Ishikawa (cell line): ENCODE data around the gene SCN2A.

Source experiments
- CEBPB ChIP-seq: IDR thresholded peaks from 2 replicates; pipeline ENCODE4 v1.6.1; 2012
- CREB1 ChIP-seq: IDR thresholded peaks from 2 replicates; pipeline ENCODE4 v1.6.1; 2012; ENCODE audit warnings: low read depth
- EGR1 ChIP-seq: IDR thresholded peaks from 2 replicates; pipeline ENCODE4 v1.6.1; 2012
- EP300 ChIP-seq: IDR thresholded peaks from 2 replicates; pipeline ENCODE4 v1.6.1; 2012; ENCODE audit warnings: borderline replicate concordance
- FOXM1 ChIP-seq: IDR thresholded peaks from 2 replicates; pipeline ENCODE4 v1.6.1; 2012; ENCODE audit warnings: low read depth, borderline replicate concordance
- MAX ChIP-seq: IDR thresholded peaks from 2 replicates; pipeline ENCODE4 v1.6.1; 2012
- NFIC ChIP-seq: IDR thresholded peaks from 2 replicates; pipeline ENCODE4 v1.6.1; 2012
- RAD21 ChIP-seq: IDR thresholded peaks from 2 replicates; pipeline ENCODE4 v1.6.1; 2012; ENCODE audit warnings: low read depth
- REST ChIP-seq: IDR thresholded peaks from 2 replicates; pipeline ENCODE4 v1.6.1; 2012; ENCODE audit warnings: low read depth, mild to moderate bottlenecking
- TAF1 ChIP-seq: IDR thresholded peaks from 2 replicates; pipeline ENCODE4 v1.6.1; 2012; ENCODE audit warnings: low read depth, mild to moderate bottlenecking
- TCF12 ChIP-seq: IDR thresholded peaks from 2 replicates; pipeline ENCODE4 v1.6.1; 2012; ENCODE audit warnings: low read depth
- TEAD4 ChIP-seq: IDR thresholded peaks from 2 replicates; pipeline ENCODE4 v1.6.1; 2012
- YY1 ChIP-seq: IDR thresholded peaks from 2 replicates; pipeline ENCODE4 v1.6.1; 2012; ENCODE audit warnings: low read depth
- ZBTB7A ChIP-seq: IDR thresholded peaks from 2 replicates; pipeline ENCODE4 v1.6.1; 2012; ENCODE audit warnings: low read depth
- TF ChIP-seq, protein P1 (sequence below): IDR thresholded peaks from 2 replicates; pipeline ENCODE4 v1.6.1; 2012

The SCN2A gene

DNA sequence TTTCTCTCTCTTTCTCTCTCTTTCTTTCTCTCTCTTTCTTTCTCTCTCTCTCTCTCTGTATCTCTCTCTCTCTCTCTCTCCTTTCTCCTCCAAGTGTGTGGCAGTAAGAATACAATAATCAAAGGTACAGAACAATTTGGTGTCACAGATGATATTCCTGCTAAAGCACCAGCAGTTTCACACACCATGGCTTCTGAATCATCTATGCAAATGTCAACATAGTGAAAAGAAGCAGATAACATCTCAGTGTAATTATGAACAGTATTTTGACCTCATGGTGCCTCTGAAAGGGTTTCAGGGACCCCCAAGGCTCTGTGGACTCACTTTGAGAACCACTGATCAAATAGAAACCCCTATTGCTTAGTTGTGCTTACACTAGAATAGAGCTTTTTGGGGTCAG lies 191.8 kb downstream of the SCN2A start:
- TF ChIP-seq EP300 (no peak), NFIC (no peak), FOXM1 (no peak), TEAD4 (no peak), RAD21 (no peak), REST (no peak), ZBTB7A (no peak), CREB1 (no peak), MAX (no peak), TCF12 (no peak), YY1 (no peak), TAF1 (no peak)
- TF ChIP-seq, protein P1, sequence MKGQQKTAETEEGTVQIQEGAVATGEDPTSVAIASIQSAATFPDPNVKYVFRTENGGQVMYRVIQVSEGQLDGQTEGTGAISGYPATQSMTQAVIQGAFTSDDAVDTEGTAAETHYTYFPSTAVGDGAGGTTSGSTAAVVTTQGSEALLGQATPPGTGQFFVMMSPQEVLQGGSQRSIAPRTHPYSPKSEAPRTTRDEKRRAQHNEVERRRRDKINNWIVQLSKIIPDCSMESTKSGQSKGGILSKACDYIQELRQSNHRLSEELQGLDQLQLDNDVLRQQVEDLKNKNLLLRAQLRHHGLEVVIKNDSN: no peak

DNA sequence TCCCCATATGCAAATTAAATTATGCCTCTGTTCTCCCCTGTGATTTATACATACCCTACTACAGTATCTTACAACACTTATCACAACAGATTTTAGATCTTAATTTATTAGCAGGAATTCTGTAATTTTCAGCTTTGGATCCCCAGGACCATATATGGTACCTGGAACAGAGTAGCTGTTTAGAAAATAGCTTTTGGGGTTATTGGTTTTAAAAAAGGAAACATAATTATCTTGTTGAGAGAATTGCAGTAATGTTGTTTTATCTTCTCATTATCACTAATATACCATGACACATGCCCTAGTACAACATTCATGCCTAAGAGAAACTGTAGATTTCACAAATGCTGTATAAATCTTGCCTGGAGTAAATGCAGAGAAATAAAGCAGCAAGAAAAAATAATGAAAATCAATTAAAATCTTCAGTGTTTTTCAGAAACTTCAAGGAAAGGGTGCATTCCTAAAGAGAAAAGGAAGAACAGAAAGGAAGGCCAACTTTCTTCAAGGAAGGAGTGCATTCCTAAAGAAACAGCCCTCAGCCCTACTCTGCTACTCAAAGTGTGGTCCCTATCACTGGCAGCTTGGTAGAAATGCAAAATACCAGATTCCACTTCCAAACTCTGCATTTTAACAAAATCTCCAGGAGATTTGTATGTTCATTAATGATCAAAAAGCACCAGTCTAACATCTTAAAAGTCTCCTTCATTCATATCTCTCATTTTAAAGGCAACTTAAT lies 193.2 kb downstream of the SCN2A start:
- TF ChIP-seq RAD21 (no peak), TEAD4 (no peak), CEBPB (no peak), REST (no peak), EP300 (no peak), CREB1 (no peak)
- TF ChIP-seq, protein P1: no peak

DNA sequence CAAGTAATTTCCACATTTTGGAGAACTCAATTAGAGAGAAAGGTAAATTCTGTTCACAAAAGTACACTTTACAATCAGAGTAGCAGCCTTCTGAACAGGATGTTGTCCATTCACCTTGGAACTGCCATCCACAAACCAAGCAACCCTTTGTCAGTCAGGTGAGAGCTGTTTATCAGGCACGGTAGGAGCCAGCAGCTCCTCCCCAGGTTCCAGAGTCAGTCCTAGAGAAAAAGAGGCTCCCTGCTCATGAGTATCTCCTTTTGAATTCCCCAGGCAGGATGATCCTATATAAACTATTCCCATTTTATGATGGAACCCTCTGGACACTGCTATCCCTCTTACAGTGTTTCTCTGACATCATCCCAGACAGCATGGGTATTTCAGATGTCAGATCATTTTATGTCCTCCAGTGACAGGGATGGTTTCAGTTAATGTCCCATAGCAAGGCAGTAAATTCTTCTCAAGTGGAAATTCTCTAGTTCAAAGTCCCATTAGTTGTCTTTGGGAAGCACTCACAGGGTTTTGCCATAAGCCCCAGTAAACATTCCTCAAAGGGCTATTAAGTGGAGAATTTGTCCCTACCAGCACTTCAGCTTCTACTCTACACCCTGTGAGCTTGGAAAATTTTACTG lies 195.8 kb downstream of the SCN2A start:
- TF ChIP-seq, protein P1: no peak
- no peak for TF ChIP-seq FOXM1
- TF ChIP-seq YY1: no peak
- no peak for TF ChIP-seq CEBPB
- no peak for TF ChIP-seq REST
- no peak for TF ChIP-seq TAF1
- no peak for TF ChIP-seq NFIC
- no peak for TF ChIP-seq EGR1
- TF ChIP-seq MAX: no peak
- no peak for TF ChIP-seq ZBTB7A
- no peak for TF ChIP-seq TEAD4
- TF ChIP-seq CREB1: no peak

- TF ChIP-seq NFIC: no peak
- no peak for TF ChIP-seq REST
- TF ChIP-seq ZBTB7A: no peak
- TF ChIP-seq YY1: no peak
- no peak for TF ChIP-seq EGR1
- no peak for TF ChIP-seq FOXM1
- no peak for TF ChIP-seq CREB1
Observed at GRCh38 chr2:165435611-165436010, 196.4 kb downstream of the SCN2A start.
